ENCODE results near the gene GCG.

Gene GCG

DNA sequence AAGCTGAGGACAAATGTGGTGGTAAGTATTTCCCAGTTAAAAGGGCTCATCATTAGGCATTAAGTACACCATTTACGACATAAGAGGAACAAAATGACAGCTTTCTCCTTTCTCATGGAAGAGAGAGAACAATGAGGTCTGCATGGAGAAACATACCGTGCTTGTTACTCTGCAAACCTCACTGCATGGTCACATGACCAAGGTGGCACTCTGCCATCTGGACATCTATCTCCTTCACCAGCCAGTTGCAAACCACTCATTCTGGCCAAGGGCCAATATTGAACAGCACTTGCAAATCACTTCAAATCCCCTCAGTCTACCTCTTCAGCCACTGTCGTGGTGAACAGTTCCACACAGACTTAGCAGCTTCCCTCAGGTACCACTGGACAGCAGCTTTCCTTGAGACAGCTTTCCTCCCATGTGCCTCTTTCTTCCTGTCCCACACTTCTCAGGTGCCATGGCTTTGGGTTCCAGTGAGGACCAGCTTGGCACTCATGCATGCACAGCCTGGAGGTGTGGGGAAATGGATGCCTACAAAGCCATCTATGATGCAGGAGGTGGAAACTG, 48.5 kb downstream of the GCG start:
- Histone ChIP-seq H3K4me1 (ENCODE audit: control insufficient read depth in 1 of 2, insufficient read depth in 1 of 2, low read depth in 1 of 2, low read length in 1 of 2) (no peaks in the 10 kb centered on the region), H3K27me3 (no peaks in the 10 kb centered on the region), H3K27ac (no peak overlapping the region), H3K9me3 (no peaks in the 10 kb centered on the region), H3K4me3 (ENCODE audit: low read depth in 1 of 2, low read length in 1 of 2) (no peak overlapping the region), H3K36me3 (no peaks in the 10 kb centered on the region)
- TF ChIP-seq, protein P1, sequence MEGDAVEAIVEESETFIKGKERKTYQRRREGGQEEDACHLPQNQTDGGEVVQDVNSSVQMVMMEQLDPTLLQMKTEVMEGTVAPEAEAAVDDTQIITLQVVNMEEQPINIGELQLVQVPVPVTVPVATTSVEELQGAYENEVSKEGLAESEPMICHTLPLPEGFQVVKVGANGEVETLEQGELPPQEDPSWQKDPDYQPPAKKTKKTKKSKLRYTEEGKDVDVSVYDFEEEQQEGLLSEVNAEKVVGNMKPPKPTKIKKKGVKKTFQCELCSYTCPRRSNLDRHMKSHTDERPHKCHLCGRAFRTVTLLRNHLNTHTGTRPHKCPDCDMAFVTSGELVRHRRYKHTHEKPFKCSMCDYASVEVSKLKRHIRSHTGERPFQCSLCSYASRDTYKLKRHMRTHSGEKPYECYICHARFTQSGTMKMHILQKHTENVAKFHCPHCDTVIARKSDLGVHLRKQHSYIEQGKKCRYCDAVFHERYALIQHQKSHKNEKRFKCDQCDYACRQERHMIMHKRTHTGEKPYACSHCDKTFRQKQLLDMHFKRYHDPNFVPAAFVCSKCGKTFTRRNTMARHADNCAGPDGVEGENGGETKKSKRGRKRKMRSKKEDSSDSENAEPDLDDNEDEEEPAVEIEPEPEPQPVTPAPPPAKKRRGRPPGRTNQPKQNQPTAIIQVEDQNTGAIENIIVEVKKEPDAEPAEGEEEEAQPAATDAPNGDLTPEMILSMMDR (IDR thresholded peaks at IDR 0.05): no peak

DNA sequence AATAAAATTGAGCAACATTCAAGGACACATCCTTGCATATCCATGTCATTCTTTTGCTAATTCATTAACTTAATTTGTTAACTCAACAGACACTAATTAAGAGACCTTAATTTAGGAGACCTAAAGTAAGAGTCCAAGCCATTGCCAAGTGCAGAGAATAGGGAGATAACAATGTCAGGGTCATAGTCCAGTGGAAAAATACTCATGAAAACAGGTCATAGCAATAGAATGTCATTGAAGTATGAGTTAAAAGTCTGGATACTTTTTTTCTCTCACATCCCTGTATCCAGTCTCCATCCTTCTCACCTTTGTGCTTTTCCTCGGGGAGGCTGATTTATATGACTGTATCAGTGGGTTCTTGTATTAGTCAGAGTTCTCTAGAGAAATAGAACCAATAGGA, 51.5 kb downstream of the GCG start:
- Histone ChIP-seq H3K27me3 (no peaks in the 10 kb centered on the region), H3K27ac (no peak overlapping the region), H3K9me3 (no peaks in the 10 kb centered on the region), H3K4me1 (ENCODE audit: control insufficient read depth in 1 of 2, insufficient read depth in 1 of 2, low read depth in 1 of 2, low read length in 1 of 2) (no peaks in the 10 kb centered on the region), H3K36me3 (no peaks in the 10 kb centered on the region), H3K4me3 (ENCODE audit: low read depth in 1 of 2, low read length in 1 of 2) (no peak overlapping the region)
- TF ChIP-seq, protein P1 (IDR thresholded peaks at IDR 0.05): no peak

DNA sequence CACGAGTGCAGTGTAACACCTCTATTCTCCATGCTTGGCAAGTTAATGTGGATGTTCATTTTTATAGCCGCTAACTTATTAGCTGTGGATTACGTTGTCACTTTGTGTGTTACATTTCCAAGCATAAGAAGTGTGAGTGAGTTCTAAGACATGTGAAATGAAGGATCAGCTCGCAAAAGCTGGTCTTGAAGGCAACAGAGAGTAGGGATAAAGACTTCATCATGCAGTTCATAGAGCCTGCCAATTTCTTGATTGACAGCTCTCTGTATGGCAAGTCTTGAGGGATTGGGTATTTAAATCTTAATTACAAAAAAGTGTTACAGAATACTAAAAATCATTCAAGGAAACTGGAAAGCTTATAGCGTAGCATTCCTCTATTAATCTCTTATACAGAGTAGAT, 52.2 kb downstream of the GCG start:
- Histone ChIP-seq H3K27me3 (no peaks in the 10 kb centered on the region), H3K9me3 (no peaks in the 10 kb centered on the region), H3K36me3 (no peaks in the 10 kb centered on the region), H3K4me3 (ENCODE audit: low read depth in 1 of 2, low read length in 1 of 2) (no peak overlapping the region), H3K27ac (no peak overlapping the region), H3K4me1 (ENCODE audit: control insufficient read depth in 1 of 2, insufficient read depth in 1 of 2, low read depth in 1 of 2, low read length in 1 of 2) (no peaks in the 10 kb centered on the region)
- TF ChIP-seq, protein P1 (IDR thresholded peaks at IDR 0.05): no peak

Data from neutrophil (primary cell).